ENCODE measurements around the gene MPL. TPM values are rescaled to one million over a fixed set of nuclear protein-coding genes. Genes with fewer than 3 reads are reported as not detected.

MPL gene
- polyA plus RNA-seq, 1 experiment: not detected

DNA sequence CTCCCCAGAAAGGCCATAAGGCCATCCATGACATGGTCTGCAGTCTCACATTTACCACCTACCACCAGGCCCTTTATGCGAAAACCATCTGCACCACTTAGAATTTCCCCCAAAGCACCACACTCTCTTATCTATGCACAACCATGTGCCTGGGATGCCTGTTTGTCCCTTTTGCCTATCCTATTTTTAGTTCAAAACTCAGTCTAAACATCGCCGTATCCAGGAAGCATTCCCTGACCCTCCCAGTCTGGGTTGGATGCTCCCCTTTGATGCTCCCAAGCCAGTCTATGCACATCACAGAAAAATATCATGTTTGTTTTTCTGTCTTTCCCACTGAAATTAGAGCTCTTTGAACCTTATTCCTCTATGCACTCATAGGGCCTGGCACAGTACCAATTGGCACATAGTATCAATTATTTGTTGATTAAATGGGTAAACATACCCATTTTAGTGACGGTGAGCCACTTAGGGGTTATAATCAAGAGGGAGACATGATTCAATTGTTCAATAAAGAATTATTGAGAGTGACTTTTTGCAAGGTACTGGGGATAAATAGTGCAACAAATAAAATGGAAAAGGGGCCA is 6.7 kb downstream of the MPL start:
- H3K9me3 ChIP-seq (ENCODE audit: control insufficient read depth, insufficient read depth, low read length): no peaks in the 10 kb centered on the region; the same call in 1 of the 2 replicates
- POLR2A ChIA-PET: no interaction called here
- no peak for DNase-seq (ENCODE audit: low read depth, low spot score)
- TF ChIP-seq, protein P1, sequence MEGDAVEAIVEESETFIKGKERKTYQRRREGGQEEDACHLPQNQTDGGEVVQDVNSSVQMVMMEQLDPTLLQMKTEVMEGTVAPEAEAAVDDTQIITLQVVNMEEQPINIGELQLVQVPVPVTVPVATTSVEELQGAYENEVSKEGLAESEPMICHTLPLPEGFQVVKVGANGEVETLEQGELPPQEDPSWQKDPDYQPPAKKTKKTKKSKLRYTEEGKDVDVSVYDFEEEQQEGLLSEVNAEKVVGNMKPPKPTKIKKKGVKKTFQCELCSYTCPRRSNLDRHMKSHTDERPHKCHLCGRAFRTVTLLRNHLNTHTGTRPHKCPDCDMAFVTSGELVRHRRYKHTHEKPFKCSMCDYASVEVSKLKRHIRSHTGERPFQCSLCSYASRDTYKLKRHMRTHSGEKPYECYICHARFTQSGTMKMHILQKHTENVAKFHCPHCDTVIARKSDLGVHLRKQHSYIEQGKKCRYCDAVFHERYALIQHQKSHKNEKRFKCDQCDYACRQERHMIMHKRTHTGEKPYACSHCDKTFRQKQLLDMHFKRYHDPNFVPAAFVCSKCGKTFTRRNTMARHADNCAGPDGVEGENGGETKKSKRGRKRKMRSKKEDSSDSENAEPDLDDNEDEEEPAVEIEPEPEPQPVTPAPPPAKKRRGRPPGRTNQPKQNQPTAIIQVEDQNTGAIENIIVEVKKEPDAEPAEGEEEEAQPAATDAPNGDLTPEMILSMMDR (IDR thresholded peaks at IDR 0.05; ENCODE audit: low read depth, low read length): no peak
- no peak overlapping the region for H3K27ac ChIP-seq (ENCODE audit: low read depth, low read length)
- CTCF ChIA-PET: no interaction called here
- peaks cover 26% of the 10 kb centered on the region for H3K27me3 ChIP-seq (ENCODE audit: control insufficient read depth, insufficient read depth, low read length)
- no peak overlapping the region for H3K4me3 ChIP-seq (ENCODE audit: low read depth, low read length)

- no peak for DNase-seq (ENCODE audit: low read depth, low spot score)
- POLR2A ChIA-PET: no interaction called here
- TF ChIP-seq, protein P1 (IDR thresholded peaks at IDR 0.05; ENCODE audit: low read depth, low read length): no peak
- Histone ChIP-seq H3K9me3 (ENCODE audit: control insufficient read depth, insufficient read depth, low read length) (no peaks in the 10 kb centered on the region; the same call in 1 of the 2 replicates), H3K4me3 (ENCODE audit: low read depth, low read length) (no peak overlapping the region), H3K27me3 (ENCODE audit: control insufficient read depth, insufficient read depth, low read length) (peaks cover 19% of the 10 kb centered on the region), H3K27ac (ENCODE audit: low read depth, low read length) (no peak overlapping the region)
- CTCF ChIA-PET: no interaction called here
These were observed 7.5 kb downstream of the MPL start for GRCh38 chr1:43345120-43345519.

GRCh38 chr1:43346636-43347035 is 9.0 kb downstream of the MPL start:
- Histone ChIP-seq H3K27ac (ENCODE audit: low read depth, low read length) (no peak overlapping the region), H3K4me3 (ENCODE audit: low read depth, low read length) (no peak overlapping the region), H3K9me3 (ENCODE audit: control insufficient read depth, insufficient read depth, low read length) (no peaks in the 10 kb centered on the region; the same call in 1 of the 2 replicates), H3K27me3 (ENCODE audit: control insufficient read depth, insufficient read depth, low read length) (peaks cover 8% of the 10 kb centered on the region)
- POLR2A ChIA-PET: no interaction called here
- TF ChIP-seq, protein P1 (IDR thresholded peaks at IDR 0.05; ENCODE audit: low read depth, low read length): no peak
- CTCF ChIA-PET: interaction anchor here (1.1 kb wide), 1 partner anchor 17 kb away, joined by 3 read pairs; no protein-coding TSS in a partner anchor
- DNase-seq (ENCODE audit: low read depth, low spot score): no peak

DNA sequence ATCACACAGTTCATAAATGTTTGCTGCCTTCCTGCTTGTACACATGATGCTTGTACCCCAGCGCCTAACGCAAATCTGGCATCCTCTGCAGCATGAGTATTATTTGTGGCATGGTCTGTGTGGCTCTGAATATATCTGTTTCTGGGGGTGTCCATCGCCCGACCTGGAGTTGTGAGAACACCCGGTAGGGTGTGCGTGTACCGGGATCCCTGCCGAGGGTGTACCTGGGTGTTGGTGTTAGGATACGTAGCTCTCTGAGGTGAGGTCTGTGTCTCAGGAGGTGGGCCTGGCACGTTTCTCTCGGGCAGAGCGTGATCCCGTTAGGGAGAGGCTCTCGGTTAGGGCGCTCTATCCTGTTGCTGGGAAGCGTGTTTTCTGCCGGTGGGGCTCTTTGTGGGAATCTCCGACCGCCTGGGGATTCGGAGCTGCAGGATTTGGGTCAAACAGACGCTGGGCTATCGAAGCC is 10.8 kb downstream of the MPL start:
- Histone ChIP-seq H3K9me3 (ENCODE audit: control insufficient read depth, insufficient read depth, low read length) (no peaks in the 10 kb centered on the region; the same call in 1 of the 2 replicates), H3K27ac (ENCODE audit: low read depth, low read length) (no peak overlapping the region), H3K27me3 (ENCODE audit: control insufficient read depth, insufficient read depth, low read length) (peaks cover 7% of the 10 kb centered on the region), H3K4me3 (ENCODE audit: low read depth, low read length) (peak overlapping the region; percentile 52)
- no peak for DNase-seq (ENCODE audit: low read depth, low spot score)
- TF ChIP-seq, protein P1 (IDR thresholded peaks at IDR 0.05; ENCODE audit: low read depth, low read length): no peak
- ChIA-PET POLR2A (interaction anchor here (2.8 kb wide), 1 partner anchor 10 kb away, joined by 7 read pairs; the partner anchor contains the start of gene CDC20), CTCF (no interaction called here)

- POLR2A ChIA-PET: interaction anchor here (2.8 kb wide), 1 partner anchor 10 kb away, joined by 7 read pairs; the partner anchor contains the start of gene CDC20
- peaks cover 7% of the 10 kb centered on the region for H3K27me3 ChIP-seq (ENCODE audit: control insufficient read depth, insufficient read depth, low read length)
- peak overlapping the region; percentile 52 for H3K4me3 ChIP-seq (ENCODE audit: low read depth, low read length)
- H3K27ac ChIP-seq (ENCODE audit: low read depth, low read length): peak overlapping the region; percentile 94
- H3K9me3 ChIP-seq (ENCODE audit: control insufficient read depth, insufficient read depth, low read length): no peaks in the 10 kb centered on the region; the same call in 1 of the 2 replicates
- CTCF ChIA-PET: no interaction called here
- TF ChIP-seq, protein P1 (IDR thresholded peaks at IDR 0.05; ENCODE audit: low read depth, low read length): no peak
- no peak for DNase-seq (ENCODE audit: low read depth, low spot score)
These were observed 11.4 kb downstream of the MPL start for GRCh38 chr1:43348809-43349593.

Data from AG04450 (cell line).